Caco-2 (cell line): ENCODE results near the gene SOWAHB. TPM values are rescaled to one million over a fixed set of nuclear protein-coding genes. Genes with fewer than 3 reads are reported as not detected.

Experiments used
- BruUV-seq: library from RNA; stranded (reverse); fragments of 400-500 nt; replicated peaks from 2 replicates; lab custom pipeline; 2021; lab: Mats Ljungman, UMichigan
- CTCF ChIA-PET: fragments of 300-600 bp; sonication (Branson Sonifier 250); formaldehyde crosslinking; loops from one replicate; lab custom pipeline; 2022; ENCODE audit warnings: antibody characterized with exemption; lab: Charles Lee
- POLR2A ChIA-PET: fragments of 300-600 bp; sonication (Branson Sonifier 250); formaldehyde crosslinking; loops from one replicate; lab custom pipeline; 2022; ENCODE audit warnings: antibody characterized with exemption; lab: Charles Lee
- DNase-seq, 2 experiments: peaks; one replicate each; pipeline versions ENCODE4 v3.0.0 to v3.0.0-alpha.2; 2020 to 2022
- H3K27me3 ChIP-seq: replicated peaks from 2 replicates; pipeline ENCODE4 v1.6.0; 2011; ENCODE audit warnings: low read length; ENCODE audit not compliant: control insufficient read depth, insufficient read depth
- H3K36me3 ChIP-seq: 2 replicates; pipeline ENCODE4 v1.5.1; 2011; ENCODE audit warnings: low read length; ENCODE audit not compliant: control insufficient read depth, insufficient read depth
- H3K4me1 ChIP-seq: fragments of 250-450 bp; sonication (Bioruptor Pico); 2 replicates; pipeline ENCODE4 v1.5.1; 2020; ENCODE audit warnings: mild to moderate bottlenecking
- H3K4me3 ChIP-seq: 2 replicates; pipeline ENCODE4 v1.5.1; 2011; ENCODE audit warnings: low read depth, mild to moderate bottlenecking, control low read depth, low read length
- H3K9me3 ChIP-seq: fragments of 250-450 bp; sonication (Bioruptor Pico); 2 replicates; pipeline ENCODE4 v1.5.1; 2020; ENCODE audit warnings: mild to moderate bottlenecking, moderate library complexity
- H3K27ac Mint-ChIP-seq: one replicate; pipeline ENCODE4 v1.8.0; 2022; ENCODE audit warnings: mixed read lengths; ENCODE audit not compliant: unreplicated experiment
- H3K27me3 Mint-ChIP-seq: one replicate; pipeline ENCODE4 v1.8.0; 2022; ENCODE audit warnings: mixed read lengths; ENCODE audit not compliant: insufficient read depth, unreplicated experiment
- H3K36me3 Mint-ChIP-seq: one replicate; pipeline ENCODE4 v1.8.0; 2022; ENCODE audit warnings: mild to moderate bottlenecking, mixed read lengths; ENCODE audit not compliant: insufficient read depth, unreplicated experiment
- H3K4me1 Mint-ChIP-seq: one replicate; pipeline ENCODE4 v1.8.0; 2022; ENCODE audit warnings: low read depth, mixed read lengths; ENCODE audit not compliant: unreplicated experiment
- H3K4me3 Mint-ChIP-seq: one replicate; pipeline ENCODE4 v1.8.0; 2022; ENCODE audit warnings: mild to moderate bottlenecking, moderate library complexity, mixed read lengths; ENCODE audit not compliant: unreplicated experiment
- H3K9me3 Mint-ChIP-seq: one replicate; pipeline ENCODE4 v1.8.0; 2022; ENCODE audit warnings: mixed read lengths; ENCODE audit not compliant: unreplicated experiment
- CTCF ChIP-seq, 2 experiments: fragments of 200-600 bp in 1 of 2; IDR thresholded peaks; 1 replicate in 1 of 2; 2 replicates in 1 of 2; pipeline versions ENCODE4 v1.5.1 to v1.8.0; 2011 to 2022; ENCODE audit warnings: antibody characterized with exemption in 1 of 2, control low read depth in 1 of 2, inconsistent platforms in 1 of 2, low read depth in 1 of 2, low read length in 1 of 2, mild to moderate bottlenecking in 1 of 2, moderate library complexity in 1 of 2; ENCODE audit not compliant: insufficient read depth in 1 of 2, severe bottlenecking in 1 of 2, unreplicated experiment in 1 of 2
- intact Hi-C: fragments of 100-400 bp; cut with micrococcal nuclease; formaldehyde crosslinking; loops from one replicate; pipeline ENCODE4 v1.10.0; 2022; ENCODE audit not compliant: unreplicated experiment
- total RNA-seq: library from RNA; stranded (reverse); gene quantifications from 2 replicates; pipeline ENCODE4 v1.2.3, GENCODE V29; 2022

The SOWAHB gene
- total RNA-seq, 1 experiment from 2014 or later, result 6.3 TPM

GRCh38 chr4:76892601-76893000, 5.3 kb downstream of the SOWAHB start:
- H3K36me3 ChIP-seq, result no peaks in the 10 kb centered on the region
- ChIA-PET CTCF (no interaction called here), POLR2A (no interaction called here)
- 0 out of 2 replicates have a peak, but pooled peaks cover 4% of the 10 kb centered on the region for H3K4me1 ChIP-seq
- H3K36me3 Mint-ChIP-seq, result no peaks in the 10 kb centered on the region
- no peaks in the 10 kb centered on the region for H3K9me3 ChIP-seq
- no peaks in the 10 kb centered on the region for H3K27me3 Mint-ChIP-seq
- no peak overlapping the region for H3K4me3 ChIP-seq
- no peak overlapping the region for H3K27ac Mint-ChIP-seq
- peaks cover 7% of the 10 kb centered on the region for H3K4me1 Mint-ChIP-seq
- TF ChIP-seq CTCF (IDR thresholded peaks at IDR 0.05; ENCODE audit: insufficient read depth in 1 of 2, low read depth in 1 of 2, low read length in 1 of 2, severe bottlenecking in 1 of 2, unreplicated experiment in 1 of 2), result no peak
- H3K27me3 ChIP-seq, result no peaks in the 10 kb centered on the region
- intact Hi-C loops, result loop anchor here (10.0 kb wide), 1 partner anchor 58 kb away; no protein-coding TSS in a partner anchor
- no peaks in the 10 kb centered on the region for H3K9me3 Mint-ChIP-seq
- DNase-seq, result no peak
- no peak overlapping the region for H3K4me3 Mint-ChIP-seq
- no TSS peak for BruUV-seq

GRCh38 chr4:76892001-76892400, 5.9 kb downstream of the SOWAHB start:
- Histone ChIP-seq H3K9me3 (no peaks in the 10 kb centered on the region), H3K27me3 (no peaks in the 10 kb centered on the region), H3K4me1 (0 out of 2 replicates have a peak, but pooled peaks cover 4% of the 10 kb centered on the region), H3K4me3 (no peak overlapping the region), H3K36me3 (no peaks in the 10 kb centered on the region)
- H3K27ac Mint-ChIP-seq, result no peak overlapping the region
- POLR2A ChIA-PET, result no interaction called here
- H3K36me3 Mint-ChIP-seq, result no peaks in the 10 kb centered on the region
- no peak for DNase-seq
- intact Hi-C loops, result loop anchor here (10.0 kb wide), 1 partner anchor 57 kb away; no protein-coding TSS in a partner anchor
- no peak for TF ChIP-seq CTCF (IDR thresholded peaks at IDR 0.05; ENCODE audit: insufficient read depth in 1 of 2, low read depth in 1 of 2, low read length in 1 of 2, severe bottlenecking in 1 of 2, unreplicated experiment in 1 of 2)
- no peak overlapping the region for H3K4me3 Mint-ChIP-seq
- H3K4me1 Mint-ChIP-seq, result peaks cover 7% of the 10 kb centered on the region
- H3K9me3 Mint-ChIP-seq, result no peaks in the 10 kb centered on the region
- CTCF ChIA-PET, result no interaction called here
- H3K27me3 Mint-ChIP-seq, result no peaks in the 10 kb centered on the region
- no TSS peak for BruUV-seq

GRCh38 chr4:76886848-76887441, 11.0 kb downstream of the SOWAHB start:
- DNase-seq, result no peak
- Mint-ChIP-seq H3K36me3 (no peaks in the 10 kb centered on the region), H3K9me3 (no peaks in the 10 kb centered on the region), H3K4me3 (no peak overlapping the region), H3K27ac (no peak overlapping the region), H3K4me1 (no peaks in the 10 kb centered on the region), H3K27me3 (no peaks in the 10 kb centered on the region)
- no TSS peak for BruUV-seq
- H3K4me3 ChIP-seq, result no peak overlapping the region
- CTCF ChIA-PET, result interaction anchor here (0.6 kb wide), 1 partner anchor 194 kb away, joined by 4 read pairs; no protein-coding TSS in a partner anchor
- H3K9me3 ChIP-seq, result no peaks in the 10 kb centered on the region
- H3K27me3 ChIP-seq, result no peaks in the 10 kb centered on the region
- no peaks in the 10 kb centered on the region for H3K4me1 ChIP-seq
- H3K36me3 ChIP-seq, result no peaks in the 10 kb centered on the region
- no peak for TF ChIP-seq CTCF (IDR thresholded peaks at IDR 0.05; ENCODE audit: insufficient read depth in 1 of 2, low read depth in 1 of 2, low read length in 1 of 2, severe bottlenecking in 1 of 2, unreplicated experiment in 1 of 2)
- intact Hi-C loops, result no loop called here
- POLR2A ChIA-PET, result interaction anchor here (0.6 kb wide), 1 partner anchor 16 kb away, joined by 3 read pairs; no protein-coding TSS in a partner anchor
